Measurements from ENCODE around the gene GRIP1.

DNA sequence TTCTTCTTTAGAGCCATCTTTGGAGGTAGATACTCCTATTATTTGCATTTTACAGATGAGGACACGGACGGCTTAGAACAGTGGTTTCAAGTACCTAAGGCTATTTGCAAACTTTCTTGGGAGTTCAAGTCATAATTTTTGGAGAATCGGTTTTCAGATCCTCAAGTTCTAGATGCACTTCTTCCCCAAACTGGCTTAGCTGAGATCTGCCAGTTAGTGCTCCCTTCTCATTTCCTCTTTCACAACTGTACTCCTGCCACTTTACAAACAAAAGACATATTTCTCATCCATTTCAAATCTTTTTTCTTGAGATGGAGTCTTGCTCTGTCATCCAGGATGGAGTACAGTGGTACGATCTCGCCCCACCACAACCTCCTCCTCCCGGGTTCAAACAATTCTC, 299.3 kb downstream of the GRIP1 start:
- TF ChIP-seq, protein P1, sequence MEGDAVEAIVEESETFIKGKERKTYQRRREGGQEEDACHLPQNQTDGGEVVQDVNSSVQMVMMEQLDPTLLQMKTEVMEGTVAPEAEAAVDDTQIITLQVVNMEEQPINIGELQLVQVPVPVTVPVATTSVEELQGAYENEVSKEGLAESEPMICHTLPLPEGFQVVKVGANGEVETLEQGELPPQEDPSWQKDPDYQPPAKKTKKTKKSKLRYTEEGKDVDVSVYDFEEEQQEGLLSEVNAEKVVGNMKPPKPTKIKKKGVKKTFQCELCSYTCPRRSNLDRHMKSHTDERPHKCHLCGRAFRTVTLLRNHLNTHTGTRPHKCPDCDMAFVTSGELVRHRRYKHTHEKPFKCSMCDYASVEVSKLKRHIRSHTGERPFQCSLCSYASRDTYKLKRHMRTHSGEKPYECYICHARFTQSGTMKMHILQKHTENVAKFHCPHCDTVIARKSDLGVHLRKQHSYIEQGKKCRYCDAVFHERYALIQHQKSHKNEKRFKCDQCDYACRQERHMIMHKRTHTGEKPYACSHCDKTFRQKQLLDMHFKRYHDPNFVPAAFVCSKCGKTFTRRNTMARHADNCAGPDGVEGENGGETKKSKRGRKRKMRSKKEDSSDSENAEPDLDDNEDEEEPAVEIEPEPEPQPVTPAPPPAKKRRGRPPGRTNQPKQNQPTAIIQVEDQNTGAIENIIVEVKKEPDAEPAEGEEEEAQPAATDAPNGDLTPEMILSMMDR (conservative IDR thresholded peaks at IDR 0.05 in 1 of 2, IDR thresholded peaks at IDR 0.05 in 1 of 2; ENCODE audit: low read depth in 1 of 2, low read length in 2 of 2), result no peak
- TF ChIP-seq EZH2 (IDR thresholded peaks at IDR 0.05; ENCODE audit: low read length, missing control alignments), result no peak
